ENCODE data around the gene GPATCH8. TPM values are rescaled to one million over a fixed set of nuclear protein-coding genes. Genes with fewer than 3 reads are reported as not detected.

The GPATCH8 gene
- total RNA-seq, 1 experiment from 2014 or later: 51.5 TPM

DNA sequence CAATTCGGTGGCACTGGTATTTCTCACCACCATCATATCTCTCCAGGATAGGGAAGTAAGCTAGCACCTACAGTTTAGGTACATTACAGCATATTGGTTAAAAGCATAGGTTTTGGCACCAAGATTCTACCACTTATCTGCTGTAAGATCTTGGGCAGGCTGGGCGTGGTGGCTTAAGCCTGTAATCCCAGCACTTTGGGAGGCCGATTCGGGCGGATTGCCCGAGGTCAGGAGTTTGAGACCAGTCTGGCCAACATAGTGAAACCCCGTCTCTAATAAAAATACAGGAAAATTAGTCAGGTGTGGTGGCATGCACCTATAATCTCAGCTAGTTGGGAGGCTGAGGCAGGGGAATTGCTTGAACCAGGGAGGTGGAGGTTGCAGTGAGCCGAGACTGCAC, 51.4 kb downstream of the GPATCH8 start:
- Histone ChIP-seq H3K27me3 (ENCODE audit: insufficient read depth, low read length) (no peaks in the 10 kb centered on the region), H4K20me1 (ENCODE audit: control insufficient read depth, insufficient read depth, insufficient read length) (no peaks in the 10 kb centered on the region), H3K79me1 (ENCODE audit: insufficient read depth, low read depth, low read length, poor library complexity, severe bottlenecking) (peaks cover 4% of the 10 kb centered on the region), H2BK20ac (ENCODE audit: low read depth, low read length, poor library complexity, severe bottlenecking) (no peak overlapping the region), H3K4ac (ENCODE audit: low read depth, low read length) (no peak overlapping the region), H2BK15ac (ENCODE audit: low read depth, low read length) (no peak overlapping the region), H3K27ac (ENCODE audit: insufficient read length, low read depth, low read length) (no peak overlapping the region), H4K8ac (replicated peaks; ENCODE audit: insufficient read length, low read depth, low read length) (no peak overlapping the region), H3K18ac (ENCODE audit: insufficient read length, low read depth, low read length) (no peak overlapping the region), H3K56ac (ENCODE audit: insufficient read length, low read depth, low read length) (no peak overlapping the region), H2BK12ac (ENCODE audit: insufficient read length, low read depth, low read length) (no peak overlapping the region), H3K4me2 (ENCODE audit: insufficient read depth, insufficient read length, low read length) (no peak overlapping the region), H2AK5ac (ENCODE audit: insufficient read length, low read length) (no peak overlapping the region), H3K4me1 (ENCODE audit: insufficient read depth, low read length) (no peaks in the 10 kb centered on the region), H3K9me3 (ENCODE audit: control insufficient read depth, low read depth, low read length) (no peaks in the 10 kb centered on the region), H2AFZ (ENCODE audit: low read length) (no peak overlapping the region), H4K91ac (ENCODE audit: insufficient read length, low read depth, low read length) (no peak overlapping the region), H3K9ac (ENCODE audit: extremely low read depth, insufficient read length, low read length) (no peak overlapping the region), H3T11ph (ENCODE audit: low read length) (no peak overlapping the region), H4K5ac (ENCODE audit: insufficient read length, low read depth, low read length) (no peak overlapping the region), H3K79me2 (ENCODE audit: insufficient read depth, low read length) (no peaks in the 10 kb centered on the region), H3K23me2 (ENCODE audit: insufficient read length, low read depth, low read length, poor library complexity, severe bottlenecking) (no peaks in the 10 kb centered on the region), H3K14ac (ENCODE audit: insufficient read depth, low read length) (no peak overlapping the region), H3K23ac (ENCODE audit: insufficient read length, low read depth, low read length) (no peak overlapping the region), H2BK120ac (ENCODE audit: low read depth, low read length, poor library complexity, severe bottlenecking) (no peak overlapping the region), H2BK5ac (ENCODE audit: insufficient read length, low read length) (no peak overlapping the region)
- Mint-ChIP-seq H3K36me3 (ENCODE audit: insufficient read depth in 1 of 3, low read depth in 3 of 3) (peaks cover 0 to 2% (median 0%) of the 10 kb centered on the region in 3 experiments; a peak in 3 of 7 replicates), H3K4me3 (no peak overlapping the region), H3K27me3 (ENCODE audit: low read depth) (no peaks in the 10 kb centered on the region), H3K9me3 (no peaks in the 10 kb centered on the region), H3K27ac (no peak overlapping the region), H3K4me1 (no peaks in the 10 kb centered on the region; a peak in 1 of 4 replicates)
- WGBS (ENCODE audit: extremely low coverage, insufficient read length, low lambda C conversion rate): no CpG with 5 or more reads among the region's 8 CpGs
- DNase-seq: no peak
- TF ChIP-seq, protein P1, sequence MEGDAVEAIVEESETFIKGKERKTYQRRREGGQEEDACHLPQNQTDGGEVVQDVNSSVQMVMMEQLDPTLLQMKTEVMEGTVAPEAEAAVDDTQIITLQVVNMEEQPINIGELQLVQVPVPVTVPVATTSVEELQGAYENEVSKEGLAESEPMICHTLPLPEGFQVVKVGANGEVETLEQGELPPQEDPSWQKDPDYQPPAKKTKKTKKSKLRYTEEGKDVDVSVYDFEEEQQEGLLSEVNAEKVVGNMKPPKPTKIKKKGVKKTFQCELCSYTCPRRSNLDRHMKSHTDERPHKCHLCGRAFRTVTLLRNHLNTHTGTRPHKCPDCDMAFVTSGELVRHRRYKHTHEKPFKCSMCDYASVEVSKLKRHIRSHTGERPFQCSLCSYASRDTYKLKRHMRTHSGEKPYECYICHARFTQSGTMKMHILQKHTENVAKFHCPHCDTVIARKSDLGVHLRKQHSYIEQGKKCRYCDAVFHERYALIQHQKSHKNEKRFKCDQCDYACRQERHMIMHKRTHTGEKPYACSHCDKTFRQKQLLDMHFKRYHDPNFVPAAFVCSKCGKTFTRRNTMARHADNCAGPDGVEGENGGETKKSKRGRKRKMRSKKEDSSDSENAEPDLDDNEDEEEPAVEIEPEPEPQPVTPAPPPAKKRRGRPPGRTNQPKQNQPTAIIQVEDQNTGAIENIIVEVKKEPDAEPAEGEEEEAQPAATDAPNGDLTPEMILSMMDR (conservative IDR thresholded peaks at IDR 0.05): no peak
